Measurements from ENCODE around the gene TTC16.

Gene TTC16

DNA sequence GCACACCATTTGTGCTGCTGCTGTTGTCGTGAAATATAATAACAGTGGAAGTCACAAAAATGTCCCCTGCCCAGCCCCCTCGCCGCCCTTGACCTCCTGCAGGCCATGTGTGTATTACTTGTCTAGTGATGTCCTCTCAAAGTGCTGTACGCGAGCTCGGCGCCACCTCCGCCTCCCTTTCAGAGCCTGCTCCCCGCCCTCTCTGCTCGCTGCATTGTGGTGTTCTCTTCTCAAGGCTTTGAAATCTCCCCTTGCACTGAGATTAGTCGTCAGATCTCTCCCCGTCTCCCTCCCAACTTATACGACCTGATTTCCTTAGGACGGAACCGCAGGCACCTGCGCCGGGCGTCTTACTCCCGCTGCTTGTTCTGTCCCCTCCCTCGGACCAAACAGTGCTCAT is 23.8 kb upstream of the TTC16 start:
- TF ChIP-seq POLR2A (IDR thresholded peaks at IDR 0.05; ENCODE audit: extremely low read depth, insufficient read length) (no peak), MYC (IDR thresholded peaks at IDR 0.05; ENCODE audit: low read depth, low read length) (no peak)
- TF ChIP-seq, protein P1, sequence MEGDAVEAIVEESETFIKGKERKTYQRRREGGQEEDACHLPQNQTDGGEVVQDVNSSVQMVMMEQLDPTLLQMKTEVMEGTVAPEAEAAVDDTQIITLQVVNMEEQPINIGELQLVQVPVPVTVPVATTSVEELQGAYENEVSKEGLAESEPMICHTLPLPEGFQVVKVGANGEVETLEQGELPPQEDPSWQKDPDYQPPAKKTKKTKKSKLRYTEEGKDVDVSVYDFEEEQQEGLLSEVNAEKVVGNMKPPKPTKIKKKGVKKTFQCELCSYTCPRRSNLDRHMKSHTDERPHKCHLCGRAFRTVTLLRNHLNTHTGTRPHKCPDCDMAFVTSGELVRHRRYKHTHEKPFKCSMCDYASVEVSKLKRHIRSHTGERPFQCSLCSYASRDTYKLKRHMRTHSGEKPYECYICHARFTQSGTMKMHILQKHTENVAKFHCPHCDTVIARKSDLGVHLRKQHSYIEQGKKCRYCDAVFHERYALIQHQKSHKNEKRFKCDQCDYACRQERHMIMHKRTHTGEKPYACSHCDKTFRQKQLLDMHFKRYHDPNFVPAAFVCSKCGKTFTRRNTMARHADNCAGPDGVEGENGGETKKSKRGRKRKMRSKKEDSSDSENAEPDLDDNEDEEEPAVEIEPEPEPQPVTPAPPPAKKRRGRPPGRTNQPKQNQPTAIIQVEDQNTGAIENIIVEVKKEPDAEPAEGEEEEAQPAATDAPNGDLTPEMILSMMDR (IDR thresholded peaks at IDR 0.05; ENCODE audit: low read depth, low read length), result no peak
- TF ChIP-seq, protein P2, sequence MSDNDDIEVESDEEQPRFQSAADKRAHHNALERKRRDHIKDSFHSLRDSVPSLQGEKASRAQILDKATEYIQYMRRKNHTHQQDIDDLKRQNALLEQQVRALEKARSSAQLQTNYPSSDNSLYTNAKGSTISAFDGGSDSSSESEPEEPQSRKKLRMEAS (IDR thresholded peaks at IDR 0.05; ENCODE audit: low read depth, low read length), result no peak
- no peak for DNase-seq (ENCODE audit: low read depth)

GRCh38 chr9:127693143-127693542 is 22.7 kb upstream of the TTC16 start:
- no peak for DNase-seq (ENCODE audit: low read depth)
- TF ChIP-seq, protein P2 (IDR thresholded peaks at IDR 0.05; ENCODE audit: low read depth, low read length), result no peak
- no peak for TF ChIP-seq MYC (IDR thresholded peaks at IDR 0.05; ENCODE audit: low read depth, low read length)
- TF ChIP-seq POLR2A (IDR thresholded peaks at IDR 0.05; ENCODE audit: extremely low read depth, insufficient read length), result no peak
- TF ChIP-seq, protein P1 (IDR thresholded peaks at IDR 0.05; ENCODE audit: low read depth, low read length), result no peak
- H3K4me3 ChIP-seq (ENCODE audit: low read depth, low read length), result no peak overlapping the region

More for the DNA sequence above, 23.8 kb upstream of the TTC16 start:
- H3K4me3 ChIP-seq (ENCODE audit: low read depth, low read length), result no peak overlapping the region

- DNase-seq (ENCODE audit: low read depth), result no peak
Measured at GRCh38 chr9:127693697-127694096, 22.2 kb upstream of the TTC16 start.

DNA sequence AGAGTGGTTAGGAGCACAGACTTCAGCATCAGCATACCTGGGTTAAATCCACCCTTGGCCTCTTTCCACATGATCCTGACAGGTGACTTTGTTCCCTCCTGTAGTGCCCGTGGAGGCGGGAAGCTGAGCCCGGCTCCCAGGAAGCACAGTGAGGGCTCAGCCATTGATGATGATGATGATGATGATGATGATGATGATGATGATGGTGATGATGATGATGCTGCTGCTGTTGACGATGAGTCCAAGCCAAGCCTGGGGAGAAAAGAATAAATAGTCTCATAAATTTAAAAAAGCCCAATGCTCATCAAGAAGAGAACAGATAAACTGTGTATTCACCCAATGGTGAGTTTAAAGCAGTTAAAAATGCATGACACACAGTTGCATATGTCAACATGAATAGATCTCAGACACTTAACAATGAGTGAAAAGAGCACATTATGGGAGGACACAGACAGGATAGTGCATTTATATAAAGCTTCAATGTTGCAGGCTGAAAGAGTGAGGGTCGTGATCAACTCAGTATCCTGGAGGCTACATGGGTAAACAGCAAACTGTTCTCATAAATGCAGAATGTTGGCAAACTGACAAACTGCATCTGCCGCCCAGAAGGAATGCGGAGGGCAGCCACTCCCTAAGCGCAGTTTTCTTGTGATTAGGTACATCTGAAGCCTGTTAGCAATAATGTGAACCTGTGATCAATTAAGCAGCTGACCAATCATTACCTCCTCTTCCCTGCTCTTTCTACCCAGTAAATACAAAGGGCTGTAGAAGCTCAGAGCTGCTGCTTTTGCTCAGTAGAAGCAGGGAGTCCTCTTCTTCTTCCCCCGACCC is 20.8 kb upstream of the TTC16 start:
- TF ChIP-seq, protein P2 (IDR thresholded peaks at IDR 0.05; ENCODE audit: low read depth, low read length), result no peak
- TF ChIP-seq MYC (IDR thresholded peaks at IDR 0.05; ENCODE audit: low read depth, low read length) (no peak), POLR2A (IDR thresholded peaks at IDR 0.05; ENCODE audit: extremely low read depth, insufficient read length) (no peak)
- TF ChIP-seq, protein P1 (IDR thresholded peaks at IDR 0.05; ENCODE audit: low read depth, low read length), result no peak
- DNase-seq (ENCODE audit: low read depth), result no peak
- H3K4me3 ChIP-seq (ENCODE audit: low read depth, low read length), result no peak overlapping the region

More at GRCh38 chr9:127693697-127694096, 22.2 kb upstream of the TTC16 start:
- H3K4me3 ChIP-seq (ENCODE audit: low read depth, low read length), result no peak overlapping the region
- TF ChIP-seq, protein P2 (IDR thresholded peaks at IDR 0.05; ENCODE audit: low read depth, low read length), result no peak
- TF ChIP-seq, protein P1 (IDR thresholded peaks at IDR 0.05; ENCODE audit: low read depth, low read length), result no peak
- TF ChIP-seq POLR2A (IDR thresholded peaks at IDR 0.05; ENCODE audit: extremely low read depth, insufficient read length) (no peak), MYC (IDR thresholded peaks at IDR 0.05; ENCODE audit: low read depth, low read length) (no peak)

- no peak overlapping the region for H3K4me3 ChIP-seq (ENCODE audit: low read depth, low read length)
- TF ChIP-seq, protein P2 (IDR thresholded peaks at IDR 0.05; ENCODE audit: low read depth, low read length), result no peak
- TF ChIP-seq POLR2A (IDR thresholded peaks at IDR 0.05; ENCODE audit: extremely low read depth, insufficient read length), result no peak
- no peak for TF ChIP-seq MYC (IDR thresholded peaks at IDR 0.05; ENCODE audit: low read depth, low read length)
- TF ChIP-seq, protein P1 (IDR thresholded peaks at IDR 0.05; ENCODE audit: low read depth, low read length), result no peak
- no peak for DNase-seq (ENCODE audit: low read depth)
Measured at GRCh38 chr9:127697575-127697974, 18.3 kb upstream of the TTC16 start.

Data from NB4 (cell line).